Measurements from ENCODE around the gene ARHGAP5.

DNA sequence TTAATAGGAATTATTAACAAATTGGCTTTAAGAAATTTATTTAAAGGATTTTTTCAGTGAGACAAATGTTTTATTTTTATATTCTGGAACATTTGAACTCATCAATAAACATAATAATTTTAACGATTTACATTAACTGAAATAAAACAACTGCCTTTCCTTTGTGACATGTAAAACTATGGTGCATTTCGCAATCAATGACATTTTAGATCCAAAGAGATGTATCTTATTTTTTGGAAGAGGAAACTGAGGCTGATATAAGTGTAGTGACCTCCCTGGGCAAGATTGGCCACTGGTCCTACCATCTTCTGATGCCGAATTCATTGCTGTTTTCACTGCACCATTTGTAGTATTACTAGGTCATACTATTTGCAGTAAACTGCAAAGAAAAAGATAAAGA is 128.4 kb downstream of the ARHGAP5 start:
- no peak for TF ChIP-seq POLR2A (IDR thresholded peaks at IDR 0.05)
- TF ChIP-seq, protein P1, sequence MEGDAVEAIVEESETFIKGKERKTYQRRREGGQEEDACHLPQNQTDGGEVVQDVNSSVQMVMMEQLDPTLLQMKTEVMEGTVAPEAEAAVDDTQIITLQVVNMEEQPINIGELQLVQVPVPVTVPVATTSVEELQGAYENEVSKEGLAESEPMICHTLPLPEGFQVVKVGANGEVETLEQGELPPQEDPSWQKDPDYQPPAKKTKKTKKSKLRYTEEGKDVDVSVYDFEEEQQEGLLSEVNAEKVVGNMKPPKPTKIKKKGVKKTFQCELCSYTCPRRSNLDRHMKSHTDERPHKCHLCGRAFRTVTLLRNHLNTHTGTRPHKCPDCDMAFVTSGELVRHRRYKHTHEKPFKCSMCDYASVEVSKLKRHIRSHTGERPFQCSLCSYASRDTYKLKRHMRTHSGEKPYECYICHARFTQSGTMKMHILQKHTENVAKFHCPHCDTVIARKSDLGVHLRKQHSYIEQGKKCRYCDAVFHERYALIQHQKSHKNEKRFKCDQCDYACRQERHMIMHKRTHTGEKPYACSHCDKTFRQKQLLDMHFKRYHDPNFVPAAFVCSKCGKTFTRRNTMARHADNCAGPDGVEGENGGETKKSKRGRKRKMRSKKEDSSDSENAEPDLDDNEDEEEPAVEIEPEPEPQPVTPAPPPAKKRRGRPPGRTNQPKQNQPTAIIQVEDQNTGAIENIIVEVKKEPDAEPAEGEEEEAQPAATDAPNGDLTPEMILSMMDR (IDR thresholded peaks at IDR 0.05) = no peak
- TF ChIP-seq EP300 (IDR thresholded peaks at IDR 0.05) = no peak

All from ovary (tissue), 3 donors.